Measurements from ENCODE around the gene SDHB. TPM values are rescaled to one million over a fixed set of nuclear protein-coding genes. Genes with fewer than 3 reads are reported as not detected.

The SDHB gene
- total RNA-seq, 6 experiments from 2014 or later = 139 to 244 (median 178) TPM

DNA sequence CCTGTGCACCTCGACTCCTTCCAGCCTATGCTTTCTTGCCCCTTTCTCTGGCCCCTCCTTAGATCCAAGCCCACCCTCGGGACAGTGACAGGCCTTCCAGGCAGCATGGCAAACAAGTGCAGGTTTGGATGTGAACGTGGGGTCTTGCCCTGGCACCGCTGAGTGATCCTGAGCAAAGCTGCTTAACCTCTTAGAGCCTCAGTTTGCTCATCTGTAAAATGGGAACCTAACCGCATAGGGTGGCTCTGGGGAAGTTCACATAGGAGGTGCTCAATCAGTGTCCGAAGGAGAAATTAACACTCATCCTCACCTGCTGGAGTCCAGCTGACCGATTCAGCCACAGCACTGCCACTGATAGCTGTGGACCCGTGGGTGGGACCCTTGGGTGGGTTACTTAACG is 80.6 kb downstream of the SDHB start:
- Histone ChIP-seq H3K27ac (no peak overlapping the region), H3K4me1 (no peaks in the 10 kb centered on the region), H3K9me3 (no peaks in the 10 kb centered on the region), H3K4me3 (no peak overlapping the region), H3K27me3 (no peaks in the 10 kb centered on the region), H3K36me3 (no peaks in the 10 kb centered on the region)
- no CpG with 5 or more reads among the region's 9 CpGs for WGBS (ENCODE audit: insufficient coverage, low coverage, low lambda C conversion rate, missing lambda C conversion rate)
- ATAC-seq (no peak), DNase-seq (no peak)
- intact Hi-C loops (cut with DNase I) = no loop called here
- TF ChIP-seq POLR2A (IDR thresholded peaks at IDR 0.05) (no peak), CTCF (IDR thresholded peaks at IDR 0.05) (no peak)

GRCh38 chr1:16972189-16972895 is 81.5 kb downstream of the SDHB start:
- DNase-seq (no peak), ATAC-seq (no peak)
- Histone ChIP-seq H3K4me3 (no peak overlapping the region), H3K9me3 (no peaks in the 10 kb centered on the region), H3K4me1 (no peaks in the 10 kb centered on the region), H3K27ac (no peak overlapping the region), H3K36me3 (no peaks in the 10 kb centered on the region), H3K27me3 (no peaks in the 10 kb centered on the region)
- TF ChIP-seq CTCF (IDR thresholded peaks at IDR 0.05) (no peak), POLR2A (IDR thresholded peaks at IDR 0.05) (no peak)
- WGBS (ENCODE audit: insufficient coverage, low coverage, low lambda C conversion rate, missing lambda C conversion rate) = 70% methylated on average over 5 of the region's 11 CpGs
- intact Hi-C loops (cut with DNase I) = no loop called here

DNA sequence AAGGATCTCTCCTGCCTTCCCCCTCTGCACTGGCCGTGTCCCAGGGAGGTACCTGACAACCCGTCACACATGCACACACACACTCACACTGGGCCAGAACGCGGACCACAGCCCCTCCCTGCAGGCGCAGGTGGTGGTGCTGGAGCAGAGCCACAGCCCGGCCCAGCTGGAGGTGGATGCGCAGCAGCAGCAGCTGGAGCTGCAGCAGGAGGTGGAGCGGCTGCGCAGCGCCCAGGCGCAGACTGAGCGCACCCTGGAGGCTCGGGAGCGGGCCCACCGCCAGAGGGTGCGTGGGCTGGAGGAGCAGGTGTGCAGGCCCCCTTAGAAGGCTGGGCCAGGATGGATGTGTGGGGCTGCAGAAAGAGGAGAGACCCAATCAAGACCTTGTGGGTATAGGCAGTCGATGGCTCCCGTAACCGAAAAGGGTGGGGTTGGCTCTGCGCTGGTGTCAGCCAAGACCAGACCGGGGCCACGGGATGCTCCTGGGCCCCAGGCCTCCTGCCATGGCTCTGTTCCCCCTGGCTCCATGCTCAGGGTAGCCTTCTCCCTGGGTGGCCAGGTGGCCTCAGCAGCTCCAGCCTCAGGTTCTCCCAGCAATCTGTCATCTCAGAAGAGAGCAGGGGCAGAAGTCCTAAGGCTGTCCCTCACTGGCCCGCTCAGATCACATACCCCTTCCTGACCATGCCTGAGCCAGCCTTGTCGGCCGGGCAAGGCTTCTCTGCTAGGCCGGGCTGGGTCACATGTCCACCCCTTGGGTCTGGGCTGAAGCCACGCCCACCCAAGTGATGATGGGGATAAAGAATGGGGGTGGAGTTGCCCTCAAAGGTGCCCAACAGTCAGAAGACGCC is 82.3 kb downstream of the SDHB start:
- Histone ChIP-seq H3K4me1 (no peaks in the 10 kb centered on the region), H3K9me3 (no peaks in the 10 kb centered on the region), H3K27me3 (no peaks in the 10 kb centered on the region), H3K36me3 (no peaks in the 10 kb centered on the region), H3K4me3 (no peak overlapping the region), H3K27ac (no peak overlapping the region)
- TF ChIP-seq CTCF (IDR thresholded peaks at IDR 0.05) (no peak), POLR2A (IDR thresholded peaks at IDR 0.05) (no peak)
- intact Hi-C loops (cut with DNase I) = no loop called here
- DNase-seq (no peak), ATAC-seq (no peak)
- WGBS (ENCODE audit: insufficient coverage, low coverage, low lambda C conversion rate, missing lambda C conversion rate) = 80% methylated on average over 1 of the region's 28 CpGs

DNA sequence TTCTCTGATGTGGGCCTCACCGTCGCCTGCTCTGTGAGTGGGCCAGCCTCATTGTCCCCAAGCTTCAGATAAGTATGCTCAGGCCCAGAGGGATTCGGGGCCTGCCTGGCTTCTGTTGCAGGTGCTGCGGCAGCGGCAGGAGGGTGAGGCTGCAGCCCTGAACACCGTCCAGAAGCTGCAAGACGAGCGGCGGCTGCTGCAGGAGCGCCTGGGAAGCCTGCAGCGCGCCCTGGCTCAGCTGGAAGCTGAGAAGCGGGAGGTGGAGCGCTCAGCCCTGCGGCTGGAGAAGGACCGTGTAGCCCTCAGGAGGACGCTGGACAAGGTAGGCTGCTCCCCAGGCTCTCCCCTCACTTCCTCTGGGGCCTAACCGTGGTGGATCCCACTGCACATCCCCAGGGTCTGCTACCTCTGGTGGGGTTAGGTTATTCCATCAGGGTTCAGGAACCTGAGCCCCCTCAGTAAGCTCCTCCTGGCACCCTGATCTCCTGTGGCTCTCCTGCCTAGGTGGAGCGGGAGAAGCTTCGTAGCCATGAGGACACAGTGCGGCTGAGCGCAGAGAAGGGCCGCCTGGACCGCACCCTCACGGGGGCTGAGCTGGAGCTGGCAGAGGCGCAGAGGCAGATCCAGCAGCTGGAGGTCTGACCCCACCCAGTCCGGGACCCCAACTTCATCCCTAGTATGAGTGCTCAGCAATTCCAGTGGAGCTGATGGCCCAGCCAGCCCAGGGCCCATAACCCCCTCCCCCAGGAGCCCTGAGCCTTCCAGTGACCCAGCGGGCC is 83.5 kb downstream of the SDHB start:
- TF ChIP-seq CTCF (IDR thresholded peaks at IDR 0.05) (no peak), POLR2A (IDR thresholded peaks at IDR 0.05) (no peak)
- H3K4me1 ChIP-seq = no peaks in the 10 kb centered on the region
- intact Hi-C loops (cut with DNase I) = no loop called here
- no peak overlapping the region for H3K4me3 ChIP-seq
- ATAC-seq (no peak), DNase-seq (no peak)
- 96% methylated on average over 5 of the region's 28 CpGs for WGBS (ENCODE audit: insufficient coverage, low coverage, low lambda C conversion rate, missing lambda C conversion rate)
- H3K27ac ChIP-seq = no peak overlapping the region
- no peaks in the 10 kb centered on the region for H3K36me3 ChIP-seq
- no peaks in the 10 kb centered on the region for H3K27me3 ChIP-seq
- H3K9me3 ChIP-seq = no peaks in the 10 kb centered on the region

All from right lobe of liver (tissue), 6 donors.